DMS153 treated with DMSO at 0.1 percent for 48 hours (cell line): ENCODE data around the gene CXCL11.
A peak's percentile ranks its signal among the peaks of the same experiment; 100 is the strongest.
"Not testable (repeated sequence)": the region's sequence is repeated elsewhere in the genome, so short reads cannot be mapped to it uniquely, and the experiment has no call there.

Experiments
- DNase-seq: peaks from one replicate; lab custom pipeline; 2025; ENCODE audit not compliant: unreplicated experiment; lab: John Stamatoyannopoulos, UW

Gene CXCL11

DNA sequence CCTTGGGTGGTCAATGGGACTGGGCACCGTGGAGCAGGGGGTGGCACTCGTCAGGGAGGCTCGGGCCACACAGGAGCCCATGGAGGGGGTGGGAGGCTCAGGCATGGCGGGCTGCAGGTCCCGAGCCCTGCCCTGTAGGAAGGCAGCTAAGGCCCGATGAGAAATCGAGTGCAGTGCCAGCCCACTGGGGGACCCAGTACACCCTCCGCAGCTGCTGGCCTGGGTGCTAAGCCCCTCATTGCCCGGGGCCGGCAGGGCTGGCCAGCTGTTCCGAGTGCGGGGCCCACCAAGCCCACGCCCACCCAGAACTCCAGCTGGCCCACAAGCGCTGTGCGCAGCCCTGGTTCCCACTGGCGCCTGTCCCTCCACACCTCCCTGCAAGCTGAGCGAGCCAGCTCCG, 7.4 kb upstream of the CXCL11 start:
- DNase-seq: not testable (repeated sequence)

DNA sequence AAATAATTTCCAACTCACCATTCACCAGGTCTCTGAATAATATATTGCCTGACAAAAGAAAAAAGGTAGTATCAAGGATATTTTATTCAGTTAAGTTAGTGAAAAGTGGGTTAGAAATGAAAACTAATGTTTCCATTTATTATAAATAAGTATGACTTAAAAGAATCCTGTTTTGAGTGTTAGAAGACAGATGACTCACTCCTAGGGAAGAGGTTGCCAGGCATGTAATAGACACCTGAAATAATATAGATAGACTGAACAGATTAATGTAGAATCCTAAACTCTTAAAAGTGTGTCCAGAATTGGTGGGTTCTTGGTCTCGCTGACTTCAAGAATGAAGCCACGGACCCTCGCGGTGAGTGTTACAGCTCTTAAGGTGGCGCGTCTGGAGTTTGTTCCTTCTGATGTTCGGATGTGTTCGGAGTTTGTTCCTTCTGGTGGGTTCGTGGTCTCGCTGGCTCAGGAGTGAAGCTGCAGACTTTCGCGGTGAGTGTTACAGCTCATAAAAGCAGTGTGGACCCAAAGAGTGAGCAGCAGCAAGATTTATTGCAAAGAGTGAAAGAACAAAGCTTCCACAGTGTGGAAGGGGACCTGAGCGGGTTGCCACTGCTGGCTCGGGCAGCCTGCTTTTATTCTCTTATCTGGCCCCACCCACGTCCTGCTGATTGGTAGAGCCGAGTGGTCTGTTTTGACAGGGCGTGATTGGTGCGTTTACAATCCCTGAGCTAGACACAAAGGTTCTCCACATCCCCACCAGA, 6.5 kb upstream of the CXCL11 start:
- not testable (repeated sequence) for DNase-seq

DNA sequence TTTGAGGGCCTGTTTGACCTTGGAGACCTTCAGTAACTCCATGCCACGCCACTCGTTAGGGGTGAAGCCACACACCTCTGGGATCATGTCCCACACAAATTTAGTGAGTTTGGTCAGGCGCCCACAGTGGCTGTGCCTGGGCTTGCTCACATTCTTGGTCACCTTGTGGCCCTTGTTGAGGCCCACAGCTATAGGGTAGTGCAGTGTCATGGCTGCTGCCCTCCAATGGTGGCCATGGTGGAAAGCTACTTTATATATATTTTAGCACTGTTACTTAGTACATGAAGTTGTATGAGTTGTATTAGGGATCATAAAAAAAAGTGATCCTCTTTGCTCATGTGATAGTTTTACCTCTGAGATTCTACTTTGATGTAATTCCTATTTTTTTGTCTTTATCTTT, 985 bp upstream of the CXCL11 start:
- no peak for DNase-seq

DNA sequence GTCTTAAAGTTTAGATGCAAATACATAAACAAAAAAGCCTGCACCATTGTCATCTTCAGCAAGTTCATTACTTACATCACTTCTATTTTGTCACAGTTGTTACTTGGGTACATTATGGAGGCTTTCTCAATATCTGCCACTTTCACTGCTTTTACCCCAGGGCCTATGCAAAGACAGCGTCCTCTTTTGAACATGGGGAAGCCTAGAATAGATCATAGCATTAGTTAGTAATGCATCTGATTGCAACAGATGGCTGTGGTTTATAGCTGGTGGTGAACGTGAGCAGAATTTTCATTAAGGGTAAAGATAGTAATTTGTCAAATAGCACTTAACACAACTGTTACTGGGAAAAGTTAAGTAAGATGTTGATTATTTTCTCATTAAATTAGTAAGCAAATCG, 729 bp downstream of the CXCL11 start:
- DNase-seq: no peak

DNA sequence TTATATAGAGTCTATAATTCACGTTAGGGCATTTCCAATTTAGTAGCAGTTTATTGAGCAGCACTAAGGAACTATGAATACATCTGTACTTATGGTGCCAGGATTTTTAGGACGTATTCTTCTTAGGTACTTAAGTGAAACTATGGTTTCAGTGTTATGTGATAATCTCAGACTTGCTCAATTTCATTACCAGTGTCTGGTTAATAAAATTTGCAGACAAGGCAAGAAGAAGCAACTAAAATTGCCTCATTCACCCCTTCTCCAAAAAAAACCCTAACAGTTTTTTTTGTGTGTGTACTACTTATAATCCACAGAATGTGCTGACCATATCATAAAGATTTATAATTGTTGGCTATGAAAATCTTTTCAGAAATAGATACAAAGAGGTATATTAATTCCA, 6.6 kb downstream of the CXCL11 start:
- no peak for DNase-seq

DNA sequence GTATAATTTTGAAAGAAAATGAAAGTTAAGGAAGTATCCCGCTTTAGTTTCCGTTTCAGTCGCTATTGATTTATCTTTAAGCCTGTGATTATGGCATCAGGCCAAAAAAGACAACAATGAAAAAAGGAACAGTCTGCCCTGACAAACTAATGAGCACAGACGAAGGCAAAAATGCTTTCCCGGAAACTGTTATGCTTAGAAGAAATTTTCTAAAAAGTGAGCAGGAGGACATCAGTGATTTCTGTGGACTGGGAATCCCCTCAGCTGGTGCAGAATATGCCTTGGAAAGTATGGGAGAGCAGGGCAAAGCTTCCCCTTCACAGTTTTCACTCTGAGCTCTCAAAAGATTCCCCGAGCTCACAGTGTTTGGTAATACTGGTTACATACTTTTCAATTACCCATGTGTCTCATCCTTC, 7.5 kb downstream of the CXCL11 start:
- DNase-seq: peak; percentile 3

DNA sequence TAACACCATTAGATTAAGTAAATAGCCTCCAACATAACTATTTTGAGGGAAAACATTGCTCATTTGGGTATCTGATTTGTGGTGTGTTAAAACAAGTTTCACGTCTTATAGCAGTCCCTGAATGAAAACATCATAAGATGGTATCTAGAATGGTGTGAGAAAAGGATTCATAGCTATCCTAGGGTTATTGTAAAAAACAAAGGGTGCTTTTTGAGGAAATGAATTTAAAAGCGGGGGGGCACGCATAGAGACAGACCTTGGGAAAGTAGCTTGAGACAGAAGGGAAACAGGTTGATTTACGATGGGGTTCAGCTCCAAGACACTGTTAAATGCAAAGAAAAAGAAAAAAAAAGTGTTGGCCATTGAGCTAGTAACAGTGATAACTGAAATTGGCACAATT, 11.8 kb downstream of the CXCL11 start:
- DNase-seq: no peak

DNA sequence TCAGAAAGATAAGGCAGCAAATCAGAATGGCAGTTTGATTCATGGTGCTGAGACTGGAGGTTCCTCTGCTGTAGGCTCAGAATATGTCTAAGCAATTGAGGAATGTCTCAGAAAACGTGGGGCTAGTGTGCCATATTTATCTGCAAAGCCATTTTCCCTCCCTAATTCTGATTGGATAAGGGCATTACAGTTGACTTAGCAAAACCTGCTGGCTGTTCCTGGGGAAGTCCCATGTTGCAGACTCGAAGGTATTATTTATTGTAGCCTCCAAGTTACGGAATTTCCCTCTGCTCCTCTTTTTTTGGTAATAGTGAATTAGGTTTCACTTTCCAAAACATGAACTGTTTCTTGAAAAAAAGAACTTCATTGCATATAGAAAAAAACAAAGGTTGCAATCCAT, 12.5 kb downstream of the CXCL11 start, which contains the start of gene CXCL10:
Gene CXCL10 (minus strand): TSS at position 109 of the 400 bp plus-strand sequence. CDS start 66 bp downstream, at position 43.
- no peak for DNase-seq

DNA sequence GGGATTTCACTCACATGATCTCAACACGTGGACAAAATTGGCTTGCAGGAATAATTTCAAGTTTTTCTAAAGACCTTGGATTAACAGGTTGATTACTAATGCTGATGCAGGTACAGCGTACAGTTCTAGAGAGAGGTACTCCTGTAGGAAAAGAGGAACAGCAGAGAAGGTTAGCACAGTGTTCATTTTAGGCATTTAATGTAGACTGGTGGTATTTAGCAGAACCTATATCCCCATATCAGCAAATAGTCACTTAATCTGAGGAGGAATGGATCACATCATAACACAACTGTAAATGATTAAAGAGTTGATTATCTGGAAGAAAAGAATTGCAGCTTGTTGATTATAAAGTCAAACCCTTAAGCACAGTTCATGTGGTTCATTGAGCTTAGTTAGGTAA, 13.2 kb downstream of the CXCL11 start:
- DNase-seq: no peak

DNA sequence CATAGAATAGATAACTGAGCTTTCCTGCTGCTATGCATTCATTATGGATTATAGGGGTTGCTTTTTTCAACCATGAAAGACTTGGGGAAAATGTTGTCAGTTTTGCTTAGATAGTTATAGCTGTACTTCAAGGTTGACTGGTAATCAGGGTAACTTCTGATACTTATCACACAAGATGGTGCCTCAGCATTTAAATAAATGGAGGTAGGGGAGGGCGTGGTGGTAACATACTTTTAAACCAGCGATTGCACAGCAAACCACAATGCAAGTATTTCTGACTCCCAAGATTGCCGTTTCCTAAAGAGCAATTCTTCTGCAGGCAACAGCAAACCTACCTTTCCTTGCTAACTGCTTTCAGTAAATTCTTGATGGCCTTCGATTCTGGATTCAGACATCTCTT, 13.8 kb downstream of the CXCL11 start:
- no peak for DNase-seq

DNA sequence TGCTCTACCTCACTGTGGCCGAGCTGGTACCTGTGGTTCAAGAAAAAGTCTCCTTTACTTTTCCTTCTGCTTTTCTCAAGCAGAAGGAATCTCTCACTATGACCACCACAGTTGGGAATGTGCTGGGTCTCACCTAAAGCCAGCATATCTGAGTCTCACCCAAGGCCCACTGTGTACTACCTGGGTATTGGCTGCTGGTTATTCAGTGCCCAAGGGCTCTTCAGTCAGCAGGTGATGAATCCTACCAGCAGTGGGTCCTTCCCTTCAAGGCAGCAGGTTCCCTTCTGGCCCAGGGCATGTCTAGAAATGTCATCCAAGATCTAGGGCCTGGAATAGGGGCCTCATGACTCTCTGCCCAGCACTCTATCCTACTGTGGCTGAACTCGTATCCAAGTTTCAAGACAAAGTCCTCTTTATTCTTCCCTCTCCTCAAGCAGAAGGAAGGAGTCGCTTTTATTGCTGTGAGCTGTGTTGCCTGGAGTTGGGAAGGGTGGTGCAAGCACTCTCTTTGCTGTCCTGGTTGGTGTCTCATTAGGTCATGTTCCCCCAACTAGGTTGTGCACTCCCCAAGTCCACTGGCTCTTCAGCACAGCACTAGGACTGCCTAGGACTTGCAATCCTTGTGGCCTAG, 18.7 kb downstream of the CXCL11 start:
- no peak for DNase-seq

DNA sequence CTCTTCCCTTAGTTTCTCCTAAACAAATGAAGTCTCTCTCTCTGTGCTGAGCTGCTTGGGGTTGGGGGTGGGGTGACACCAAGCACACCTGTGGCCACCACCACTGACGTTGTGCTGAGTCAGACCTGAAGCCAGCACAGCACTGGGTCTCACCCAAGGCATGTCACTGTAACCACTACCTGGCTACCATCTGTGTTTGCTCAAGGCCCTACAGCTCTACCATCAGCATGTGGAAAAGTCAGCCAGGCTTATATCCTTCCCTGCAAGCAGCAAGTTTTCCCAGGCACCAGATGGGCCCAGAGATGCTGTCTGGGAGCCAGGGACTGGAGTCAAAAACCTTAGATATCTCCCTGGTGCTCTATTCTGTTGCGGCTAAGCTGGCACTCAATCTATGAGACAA, 19.5 kb downstream of the CXCL11 start:
- no peak for DNase-seq

DNA sequence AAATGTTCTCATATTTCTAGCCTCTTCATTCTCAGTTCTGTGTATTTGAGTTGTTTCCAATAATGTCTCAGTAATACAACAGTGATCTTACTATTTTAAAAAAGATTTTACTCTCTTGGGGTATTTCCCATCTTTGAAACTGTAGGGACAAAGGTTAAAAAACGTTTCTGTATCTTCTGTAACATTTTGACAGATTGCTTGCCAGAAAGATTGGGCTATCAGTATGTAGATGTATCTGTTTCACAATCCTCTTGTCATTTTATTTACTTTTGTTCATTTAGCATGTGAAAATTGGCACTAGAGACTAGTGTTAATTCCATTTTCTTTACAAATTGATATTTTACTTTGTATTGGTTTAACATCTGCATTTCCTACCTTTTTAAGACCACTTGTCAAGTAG, 22.3 kb downstream of the CXCL11 start:
- no peak for DNase-seq

DNA sequence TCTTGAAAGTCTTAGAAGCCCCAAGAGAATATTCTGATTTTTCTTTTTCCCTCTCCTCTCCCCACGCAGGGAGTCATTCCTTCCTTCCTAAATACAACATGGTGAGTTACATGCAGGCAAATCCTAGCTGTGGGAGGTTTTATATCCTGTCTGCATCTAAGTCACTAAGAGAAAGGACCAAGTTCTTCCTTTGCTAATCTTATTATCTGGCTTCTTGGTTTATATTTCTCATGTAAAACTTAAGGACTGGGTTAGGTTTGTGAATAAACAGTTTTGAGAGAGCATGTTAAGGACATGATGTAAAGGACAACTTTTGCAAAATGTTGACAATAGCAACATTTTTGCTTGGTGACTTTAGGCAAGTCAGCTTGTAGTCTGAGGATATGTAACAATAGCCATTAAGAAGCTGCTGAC, 23.5 kb downstream of the CXCL11 start:
- DNase-seq: no peak

DNA sequence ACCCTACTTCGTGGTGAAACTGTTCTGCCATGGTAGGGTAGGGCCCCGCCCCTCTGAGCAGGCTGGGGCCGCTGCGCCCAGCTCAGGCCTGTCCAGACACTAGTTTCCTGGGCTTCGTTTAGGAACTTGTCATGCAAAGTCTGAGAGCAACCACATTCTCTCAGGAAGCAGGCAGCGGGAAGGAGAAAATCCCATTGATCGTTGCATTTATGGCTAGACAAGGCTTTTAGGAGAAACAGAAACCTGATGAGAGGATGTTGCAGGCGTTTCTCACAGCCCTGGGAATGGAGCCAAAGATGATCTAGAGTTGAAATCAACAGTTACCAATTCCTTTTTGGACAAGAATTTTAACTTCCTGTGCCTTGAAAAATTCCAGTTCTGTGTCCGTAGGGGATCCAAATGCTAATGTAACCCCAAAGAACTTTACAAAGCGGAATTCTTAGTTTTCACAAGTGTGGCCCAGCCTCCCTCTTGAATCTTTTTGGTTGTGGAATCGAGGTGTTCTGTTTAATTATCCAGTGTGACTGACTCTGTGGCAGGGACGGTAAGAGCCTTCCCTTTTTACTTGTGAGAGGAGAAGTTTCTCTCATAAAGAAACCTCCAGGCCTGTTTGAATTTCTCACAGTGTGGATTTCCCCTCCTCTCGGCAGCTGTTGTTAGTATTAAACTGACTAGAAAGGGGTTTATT, 24.0 kb downstream of the CXCL11 start:
- no peak for DNase-seq

DNA sequence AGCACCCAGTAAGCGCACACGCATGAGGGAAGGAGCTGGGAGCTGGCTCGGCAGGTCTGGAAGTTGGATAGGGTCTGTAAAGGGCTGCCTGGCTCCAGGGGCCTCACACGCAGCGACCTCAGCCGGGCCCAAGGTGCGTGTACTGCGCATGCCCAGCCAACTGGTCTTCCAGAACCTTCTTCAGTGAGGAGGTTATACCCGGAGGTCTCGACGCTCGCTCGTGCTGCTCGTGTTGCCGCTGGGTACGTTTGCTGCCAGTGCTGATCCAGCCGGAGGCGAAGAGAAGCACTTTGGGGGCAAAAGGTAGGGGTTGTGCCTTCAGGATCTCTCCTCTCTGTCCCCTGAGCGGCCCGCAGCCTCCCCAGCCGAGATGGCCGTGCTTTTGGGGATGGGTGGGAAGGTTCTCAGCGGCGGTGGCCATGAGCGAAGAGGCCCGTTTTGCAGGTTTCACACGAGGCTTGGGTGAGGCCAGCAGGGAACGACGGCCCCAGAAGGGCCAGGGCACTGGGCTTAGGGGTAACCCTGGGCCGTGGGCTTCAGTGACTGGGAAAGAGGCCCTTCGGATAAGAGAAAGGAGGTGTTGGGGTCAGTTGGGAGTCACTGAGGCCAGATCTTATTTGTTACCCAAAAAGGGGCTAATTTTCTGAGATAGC, 24.7 kb downstream of the CXCL11 start:
- no peak for DNase-seq

DNA sequence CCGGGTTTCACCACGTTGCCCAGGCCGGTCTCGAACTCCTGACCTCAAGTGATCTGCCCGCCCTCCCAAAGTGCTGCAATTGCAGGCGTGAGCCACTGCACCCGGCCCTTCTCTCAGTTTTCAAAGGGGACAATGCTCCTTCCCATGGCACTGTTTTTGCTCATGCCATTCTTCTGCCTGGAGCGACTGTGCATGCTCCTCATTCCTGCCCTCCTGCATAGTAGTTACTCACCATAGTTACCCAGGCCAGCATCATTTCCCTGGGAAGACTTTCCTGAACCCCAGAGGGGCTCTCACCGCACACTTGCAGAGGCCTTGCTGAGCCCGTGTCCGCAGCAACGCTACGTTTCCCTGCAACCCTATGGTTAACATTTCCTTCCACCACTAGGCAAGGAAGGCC, 25.3 kb downstream of the CXCL11 start:
- no peak for DNase-seq

DNA sequence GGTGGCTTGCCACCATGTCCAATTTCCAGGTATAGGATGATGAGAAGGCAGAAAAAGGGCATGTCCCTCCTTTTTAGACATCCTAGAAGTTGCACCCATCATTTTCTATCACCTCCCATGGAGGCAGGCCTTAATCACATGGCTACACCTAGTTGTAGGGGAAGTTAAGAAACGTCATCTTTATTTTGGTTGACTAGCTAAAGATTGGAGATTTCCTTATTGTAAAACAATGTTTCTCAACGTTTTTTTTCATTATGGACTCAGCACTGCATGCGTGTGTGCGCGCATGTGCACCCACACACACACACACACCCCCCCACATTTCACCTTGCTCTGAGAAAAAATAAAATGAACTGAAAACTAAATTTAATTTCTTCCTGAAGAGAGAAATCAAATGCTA, 26.6 kb downstream of the CXCL11 start:
- no peak for DNase-seq

DNA sequence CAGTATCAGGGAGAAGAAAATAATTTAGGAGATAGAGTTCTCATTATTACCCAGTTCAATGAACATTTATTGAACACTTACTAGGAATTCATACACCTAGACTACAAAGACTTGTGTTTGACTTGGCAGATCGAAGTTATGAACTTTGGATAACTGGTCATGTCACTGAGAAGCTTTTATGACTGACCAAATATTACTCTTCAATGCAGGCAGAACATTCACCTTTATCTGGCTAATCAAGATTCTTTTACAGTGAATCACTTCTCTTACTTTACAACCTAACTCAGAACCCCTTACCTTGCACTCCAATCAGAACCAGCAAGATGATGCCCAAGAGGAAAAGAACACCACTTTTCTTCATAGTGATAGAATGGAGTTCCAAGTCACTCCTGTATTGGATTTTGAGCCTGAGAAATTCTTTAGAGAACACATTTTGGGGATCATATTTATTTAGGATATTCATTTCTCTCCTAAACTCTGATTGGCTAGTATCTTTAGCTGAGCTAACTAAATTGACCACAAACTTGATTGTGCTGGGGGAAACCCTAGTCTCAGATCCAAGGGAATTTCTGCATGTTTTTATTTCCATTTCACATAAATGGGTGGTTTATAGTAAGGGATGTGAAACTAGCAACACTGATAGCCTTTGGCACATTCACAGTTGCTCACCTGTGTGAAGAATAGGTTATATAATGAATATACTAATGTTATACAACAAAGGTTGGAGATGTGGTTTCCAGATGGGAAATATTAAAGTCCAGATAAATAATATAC, 28.6 kb downstream of the CXCL11 start, which contains the start of gene CXCL9:
Gene CXCL9 (minus strand): TSS at position 421 of the 774 bp plus-strand sequence. CDS start 60 bp downstream, at position 361.
- DNase-seq: no peak

DNA sequence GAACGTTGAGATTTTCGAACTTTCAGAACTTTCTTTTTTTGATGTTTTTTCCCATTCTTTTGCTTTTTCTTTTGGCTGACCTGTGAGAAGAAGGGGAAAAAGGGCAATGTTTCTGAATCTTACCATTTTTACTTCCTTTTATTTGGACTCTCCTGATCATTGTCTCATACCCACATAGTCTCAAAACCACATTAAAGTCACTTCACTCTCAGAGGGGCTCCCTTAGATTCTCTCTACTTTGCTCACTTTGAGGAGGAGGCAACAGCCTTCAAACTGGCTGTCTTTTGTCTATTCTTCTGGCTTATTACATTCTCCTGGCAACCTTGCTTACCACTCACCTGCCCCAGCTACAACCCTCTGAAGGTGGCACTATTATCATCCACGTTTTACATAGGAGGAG, 32.2 kb downstream of the CXCL11 start:
- DNase-seq: no peak

DNA sequence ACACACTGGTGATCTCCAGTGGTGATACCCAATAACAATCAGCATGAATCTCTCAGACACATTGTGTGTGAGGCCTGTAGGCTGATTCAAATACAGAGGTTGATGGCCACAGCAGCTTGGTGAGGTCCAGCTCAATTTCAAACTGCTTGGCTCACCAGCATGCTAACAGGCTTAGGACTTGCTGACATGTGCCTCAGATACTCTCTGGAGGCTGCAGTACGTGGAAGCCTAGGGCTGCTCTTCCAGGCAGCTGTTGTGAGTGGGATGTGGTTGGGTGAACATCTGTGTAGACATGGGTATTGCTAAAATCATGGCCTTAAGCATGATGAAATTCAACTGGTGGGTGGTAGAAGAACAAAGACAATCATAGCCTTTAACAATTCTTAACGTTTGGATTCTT, 32.8 kb downstream of the CXCL11 start:
- no peak for DNase-seq
